Ascending aorta (tissue), 2 donors: ENCODE measurements around the gene ULK2. TPM values are rescaled to one million over a fixed set of nuclear protein-coding genes. Genes with fewer than 3 reads are reported as not detected.

ENCODE experiments used
- DNase-seq, 2 donors: peaks; one replicate each; pipeline ENCODE4 v3.0.0-alpha.2; 2019; ENCODE audit warnings: low spot score in 2 of 2
- H3K27ac ChIP-seq, 2 donors: fragments of 200-600 bp; sonication (generic); one replicate each; pipeline ENCODE4 v1.5.1; 2016 to 2017; ENCODE audit warnings: mild to moderate bottlenecking in 1 of 2
- H3K27me3 ChIP-seq: fragments of 200-600 bp; sonication (generic); one replicate; pipeline ENCODE4 v1.5.1; 2017
- H3K36me3 ChIP-seq, 2 donors: fragments of 200-600 bp; sonication (generic); one replicate each; pipeline ENCODE4 v1.5.1; 2016
- H3K4me1 ChIP-seq, 2 donors: fragments of 200-600 bp; sonication (generic); one replicate each; pipeline ENCODE4 v1.5.1; 2016 to 2017; ENCODE audit warnings: mild to moderate bottlenecking in 1 of 2
- H3K4me3 ChIP-seq, 2 donors: fragments of 200-600 bp; sonication (generic); one replicate each; pipeline ENCODE4 v1.5.1; 2016 to 2017; ENCODE audit warnings: mild to moderate bottlenecking in 1 of 2
- H3K9me3 ChIP-seq, 2 donors: fragments of 200-600 bp; sonication (generic); one replicate each; pipeline ENCODE4 v1.5.1; 2016
- intact Hi-C: fragments of 100-400 bp; cut with DNase I; formaldehyde crosslinking; loops from one replicate; pipeline ENCODE4 v1.15.1; 2023
- total RNA-seq: library from RNA; depleted of rRNA; stranded (reverse); fragments of >200 nt; gene quantifications from one replicate; pipeline ENCODE4 v1.1.0, GENCODE V29; 2016
- TF ChIP-seq, protein P1 (sequence below), 3 experiments: fragments of 200-600 bp in 2 of 3; fragments of 450-650 bp in 1 of 3; sonication (generic) in 2 of 3; IDR thresholded peaks; one replicate each; pipeline ENCODE4 v1.5.1; 2016 to 2019; ENCODE audit warnings: antibody characterized with exemption in 3 of 3, mild to moderate bottlenecking in 1 of 3, moderate library complexity in 1 of 3

The ULK2 gene
- total RNA-seq, 1 donor from 2014 or later: 7.1 TPM

DNA sequence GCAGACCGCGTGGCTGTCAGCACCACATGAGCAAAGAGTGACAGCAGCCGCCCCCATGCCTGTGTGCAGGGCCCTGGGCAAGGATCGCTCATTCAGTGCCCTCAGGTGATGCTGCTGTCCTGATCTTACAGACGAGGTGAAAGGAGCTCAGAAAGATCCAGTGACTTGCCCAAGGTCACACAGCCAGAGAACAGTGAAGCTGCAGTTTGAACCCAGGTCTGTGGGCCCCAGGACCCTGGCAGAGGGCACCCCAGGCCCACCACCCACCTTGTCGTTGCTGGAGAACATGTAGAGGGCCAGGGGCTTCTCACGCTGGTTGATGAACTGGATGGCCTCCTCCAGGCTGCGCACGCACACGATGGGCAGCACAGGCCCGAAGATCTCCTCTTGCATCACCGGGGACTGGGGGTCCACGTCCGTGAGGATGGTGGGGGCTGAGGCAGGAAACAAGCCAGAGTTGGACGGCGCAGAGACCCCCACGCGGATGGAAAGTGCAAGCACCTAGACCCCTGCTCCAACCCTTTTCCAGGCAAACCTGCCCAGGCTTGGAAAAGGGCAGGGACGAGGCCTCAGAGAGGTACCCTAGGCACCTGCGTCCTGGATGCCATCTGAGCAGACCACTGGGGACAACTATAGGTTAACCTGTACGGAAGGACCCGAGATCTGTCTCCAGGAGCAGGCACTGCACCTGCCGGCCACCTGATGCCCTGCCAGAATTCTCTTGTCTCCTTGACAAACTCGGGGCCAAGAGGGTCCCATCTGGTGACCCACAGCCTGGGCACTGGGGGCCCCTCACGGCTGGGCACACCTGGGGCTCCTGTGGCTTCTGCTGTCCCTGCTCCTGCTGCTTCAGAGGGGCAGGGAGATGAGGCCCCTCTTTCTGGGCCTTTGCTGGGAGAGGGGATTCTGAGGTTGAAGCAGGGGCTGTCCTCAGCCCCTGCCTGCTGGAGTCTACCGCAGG, 128.2 kb downstream of the ULK2 start:
- H3K4me1 ChIP-seq: peaks cover 3% of the 10 kb centered on the region in 2 donors
- no peaks in the 10 kb centered on the region for H3K27me3 ChIP-seq
- H3K27ac ChIP-seq: no peak overlapping the region
- intact Hi-C loops: no loop called here
- H3K9me3 ChIP-seq: no peaks in the 10 kb centered on the region
- TF ChIP-seq, protein P1, sequence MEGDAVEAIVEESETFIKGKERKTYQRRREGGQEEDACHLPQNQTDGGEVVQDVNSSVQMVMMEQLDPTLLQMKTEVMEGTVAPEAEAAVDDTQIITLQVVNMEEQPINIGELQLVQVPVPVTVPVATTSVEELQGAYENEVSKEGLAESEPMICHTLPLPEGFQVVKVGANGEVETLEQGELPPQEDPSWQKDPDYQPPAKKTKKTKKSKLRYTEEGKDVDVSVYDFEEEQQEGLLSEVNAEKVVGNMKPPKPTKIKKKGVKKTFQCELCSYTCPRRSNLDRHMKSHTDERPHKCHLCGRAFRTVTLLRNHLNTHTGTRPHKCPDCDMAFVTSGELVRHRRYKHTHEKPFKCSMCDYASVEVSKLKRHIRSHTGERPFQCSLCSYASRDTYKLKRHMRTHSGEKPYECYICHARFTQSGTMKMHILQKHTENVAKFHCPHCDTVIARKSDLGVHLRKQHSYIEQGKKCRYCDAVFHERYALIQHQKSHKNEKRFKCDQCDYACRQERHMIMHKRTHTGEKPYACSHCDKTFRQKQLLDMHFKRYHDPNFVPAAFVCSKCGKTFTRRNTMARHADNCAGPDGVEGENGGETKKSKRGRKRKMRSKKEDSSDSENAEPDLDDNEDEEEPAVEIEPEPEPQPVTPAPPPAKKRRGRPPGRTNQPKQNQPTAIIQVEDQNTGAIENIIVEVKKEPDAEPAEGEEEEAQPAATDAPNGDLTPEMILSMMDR (IDR thresholded peaks at IDR 0.05): no peak
- DNase-seq: no peak
- no peak overlapping the region for H3K4me3 ChIP-seq
- H3K36me3 ChIP-seq: no peaks in the 10 kb centered on the region

DNA sequence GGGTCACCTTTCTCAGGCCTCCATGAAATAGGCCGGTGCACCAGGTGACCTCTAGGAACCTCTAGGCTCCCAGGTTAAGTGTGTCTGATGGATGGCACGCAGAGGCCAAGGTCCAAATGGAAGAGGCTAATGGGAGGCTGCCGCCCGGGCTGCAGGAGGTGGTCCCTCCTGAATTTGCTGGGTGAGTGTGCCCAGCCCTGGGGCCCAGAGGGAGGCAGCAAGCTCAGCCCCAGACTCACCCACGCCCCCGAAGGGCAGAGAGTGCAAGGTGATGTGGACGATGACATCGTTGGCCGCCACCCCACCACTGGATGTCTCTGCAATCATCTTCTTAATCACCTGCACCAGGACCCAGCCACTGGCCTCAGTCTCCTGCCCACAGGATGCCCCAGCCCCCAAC, 129.0 kb downstream of the ULK2 start:
- no peaks in the 10 kb centered on the region for H3K36me3 ChIP-seq
- no peak for DNase-seq
- no peaks in the 10 kb centered on the region for H3K27me3 ChIP-seq
- H3K4me1 ChIP-seq: no peaks in the 10 kb centered on the region
- intact Hi-C loops: no loop called here
- H3K9me3 ChIP-seq: no peaks in the 10 kb centered on the region
- TF ChIP-seq, protein P1 (IDR thresholded peaks at IDR 0.05): no peak
- H3K4me3 ChIP-seq: no peak overlapping the region
- no peak overlapping the region for H3K27ac ChIP-seq

- TF ChIP-seq, protein P1 (IDR thresholded peaks at IDR 0.05): no peak
- H3K4me1 ChIP-seq: no peaks in the 10 kb centered on the region
- no peaks in the 10 kb centered on the region for H3K9me3 ChIP-seq
- no peak overlapping the region for H3K27ac ChIP-seq
- H3K4me3 ChIP-seq: no peak overlapping the region
- no peak for DNase-seq
- intact Hi-C loops: no loop called here
- no peaks in the 10 kb centered on the region for H3K27me3 ChIP-seq
- H3K36me3 ChIP-seq: no peaks in the 10 kb centered on the region
Measured at GRCh38 chr17:19738073-19738449, 129.7 kb downstream of the ULK2 start.

DNA sequence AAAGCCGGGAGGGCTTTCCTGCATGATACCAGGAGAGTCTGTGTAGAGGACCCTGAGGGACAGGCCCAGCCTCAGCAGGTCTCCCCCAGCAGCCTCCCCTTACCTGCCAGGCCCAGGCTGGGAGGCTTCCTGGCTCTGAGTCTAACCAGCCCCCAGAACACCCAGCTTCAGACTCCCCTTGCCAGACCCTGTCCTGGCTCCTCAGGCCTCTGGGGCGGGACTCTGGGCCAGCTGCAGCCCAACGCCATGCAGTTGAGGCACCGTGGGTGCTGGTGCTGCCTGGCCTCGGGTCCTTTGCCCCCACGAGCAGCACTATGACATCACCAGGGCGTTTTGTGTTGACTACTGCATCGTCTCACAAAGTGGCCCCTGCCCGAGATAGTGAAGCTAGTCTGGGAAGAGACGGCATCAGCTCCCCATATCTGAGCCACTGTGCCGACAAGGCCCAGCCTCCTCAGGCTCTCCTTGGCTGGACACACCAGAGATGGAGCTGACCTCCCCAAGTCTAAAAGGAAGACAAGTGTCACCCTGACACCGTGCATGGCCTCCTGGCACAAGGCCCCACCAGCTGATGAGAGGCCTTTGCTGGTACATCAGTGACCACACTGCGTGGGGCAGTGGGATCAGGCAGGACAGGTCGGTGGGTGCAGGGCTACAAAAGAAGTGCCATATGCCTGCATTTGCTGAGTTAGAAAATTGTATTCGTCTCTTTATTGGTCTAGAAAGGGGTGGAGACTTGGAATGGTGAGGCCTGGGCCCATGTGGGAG, 130.2 kb downstream of the ULK2 start:
- TF ChIP-seq, protein P1 (IDR thresholded peaks at IDR 0.05): no peak
- intact Hi-C loops: no loop called here
- H3K36me3 ChIP-seq: no peaks in the 10 kb centered on the region
- no peak overlapping the region for H3K27ac ChIP-seq
- no peak for DNase-seq
- H3K4me1 ChIP-seq: no peaks in the 10 kb centered on the region
- no peaks in the 10 kb centered on the region for H3K9me3 ChIP-seq
- no peaks in the 10 kb centered on the region for H3K27me3 ChIP-seq
- no peak overlapping the region for H3K4me3 ChIP-seq

GRCh38 chr17:19736071-19736470, 131.7 kb downstream of the ULK2 start:
- Histone ChIP-seq H3K4me3 (no peak overlapping the region), H3K36me3 (no peaks in the 10 kb centered on the region), H3K4me1 (peaks cover 1% of the 10 kb centered on the region in 2 donors), H3K9me3 (no peaks in the 10 kb centered on the region), H3K27me3 (no peaks in the 10 kb centered on the region), H3K27ac (no peak overlapping the region)
- intact Hi-C loops: no loop called here
- DNase-seq: no peak
- TF ChIP-seq, protein P1 (IDR thresholded peaks at IDR 0.05): no peak
